HG03039 (cell line): Measurements from ENCODE around the gene TTC7B.

Experiments used
- ATAC-seq: cut with Tn5 transposase; IDR thresholded peaks from one replicate; pipeline ENCODE4 v1.9.1; 2021; ENCODE audit warnings: mild to moderate bottlenecking, moderate library complexity; ENCODE audit not compliant: unreplicated experiment

TTC7B gene

GRCh38 chr14:90678846-90679362, 137.3 kb downstream of the TTC7B start:
- ATAC-seq: no peak

- ATAC-seq: no peak
Measured at GRCh38 chr14:90678420-90678819, 137.8 kb downstream of the TTC7B start.

GRCh38 chr14:90677484-90678050, 138.7 kb downstream of the TTC7B start:
- ATAC-seq: no peak

GRCh38 chr14:90676912-90677311, 139.3 kb downstream of the TTC7B start:
- ATAC-seq: no peak

GRCh38 chr14:90676356-90676755, 139.9 kb downstream of the TTC7B start:
- no peak for ATAC-seq

GRCh38 chr14:90675399-90675798, 140.8 kb downstream of the TTC7B start:
- ATAC-seq: no peak

- no peak for ATAC-seq
Measured at GRCh38 chr14:90674716-90675115, 141.5 kb downstream of the TTC7B start.

- ATAC-seq: no peak
Measured at GRCh38 chr14:90674043-90674670, 142.1 kb downstream of the TTC7B start.

- ATAC-seq: no peak
Measured at GRCh38 chr14:90671382-90672234, 144.6 kb downstream of the TTC7B start.

GRCh38 chr14:90669731-90670130, 146.5 kb downstream of the TTC7B start:
- no peak for ATAC-seq

- no peak for ATAC-seq
Measured at GRCh38 chr14:90666571-90666970, 149.7 kb downstream of the TTC7B start.

GRCh38 chr14:90665321-90666000, 150.8 kb downstream of the TTC7B start:
- ATAC-seq: no peak

- ATAC-seq: no peak
Measured at GRCh38 chr14:90664911-90665310, 151.3 kb downstream of the TTC7B start.

- ATAC-seq: no peak
Measured at GRCh38 chr14:90663680-90664079, 152.6 kb downstream of the TTC7B start.

GRCh38 chr14:90663140-90663539, 153.1 kb downstream of the TTC7B start:
- no peak for ATAC-seq

GRCh38 chr14:90661866-90662265, 154.4 kb downstream of the TTC7B start:
- no peak for ATAC-seq

GRCh38 chr14:90660865-90661570, 155.2 kb downstream of the TTC7B start:
- ATAC-seq: no peak

GRCh38 chr14:90659156-90659555, 157.1 kb downstream of the TTC7B start:
- ATAC-seq: no peak

- ATAC-seq: no peak
Measured at GRCh38 chr14:90658541-90658967, 157.7 kb downstream of the TTC7B start.

GRCh38 chr14:90656973-90657372, 159.3 kb downstream of the TTC7B start:
- ATAC-seq: no peak

GRCh38 chr14:90655829-90656228, 160.4 kb downstream of the TTC7B start:
- ATAC-seq: no peak
